ENCODE data around the gene ADAMTS9.

Gene ADAMTS9

DNA sequence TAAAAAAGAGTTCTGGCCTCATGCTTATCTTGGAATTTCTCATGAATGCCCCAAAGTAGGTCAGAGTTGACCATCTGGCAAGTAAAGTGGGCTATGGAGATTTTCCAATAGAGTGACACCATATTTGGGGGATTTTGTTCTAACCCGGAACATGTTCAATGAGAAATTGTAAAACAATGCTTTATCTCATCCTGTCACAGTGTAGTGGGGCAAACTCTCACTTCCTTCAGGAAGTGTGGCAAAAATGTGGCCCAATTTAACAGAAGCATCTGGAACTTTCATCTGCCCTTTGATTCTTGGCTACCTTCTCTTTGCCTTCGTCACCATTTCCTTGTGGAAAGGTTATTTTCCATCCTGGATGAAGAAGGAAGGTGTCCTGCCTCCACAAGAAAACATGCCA is 70.8 kb downstream of the ADAMTS9 start:
- no peak for DNase-seq

- no peak for DNase-seq
Observed at GRCh38 chr3:64612916-64613526, 74.8 kb downstream of the ADAMTS9 start.

GRCh38 chr3:64612082-64612860 is 75.5 kb downstream of the ADAMTS9 start:
- no peak for DNase-seq

DNA sequence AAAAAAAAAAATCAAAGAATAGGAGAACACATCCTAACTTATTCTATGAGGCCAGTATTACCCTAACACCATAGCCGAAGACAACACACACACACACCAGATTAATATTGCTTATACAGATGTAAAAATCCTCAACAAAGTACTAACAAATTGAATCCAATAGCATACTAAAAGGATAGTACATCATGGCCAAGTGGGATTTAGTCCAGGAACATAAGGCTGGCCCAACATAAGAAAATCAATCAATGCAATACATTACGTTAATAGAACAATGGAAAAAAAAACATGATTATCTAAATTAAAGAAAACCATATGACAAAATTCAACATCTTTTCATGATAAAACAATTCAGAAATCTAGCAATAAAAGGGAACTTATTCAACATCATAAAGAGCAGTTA is 79.1 kb downstream of the ADAMTS9 start:
- no peak for DNase-seq

- DNase-seq = no peak
Observed at GRCh38 chr3:64607032-64607551, 80.7 kb downstream of the ADAMTS9 start.

- no peak for DNase-seq
Observed at GRCh38 chr3:64604313-64604712, 83.5 kb downstream of the ADAMTS9 start.

DNA sequence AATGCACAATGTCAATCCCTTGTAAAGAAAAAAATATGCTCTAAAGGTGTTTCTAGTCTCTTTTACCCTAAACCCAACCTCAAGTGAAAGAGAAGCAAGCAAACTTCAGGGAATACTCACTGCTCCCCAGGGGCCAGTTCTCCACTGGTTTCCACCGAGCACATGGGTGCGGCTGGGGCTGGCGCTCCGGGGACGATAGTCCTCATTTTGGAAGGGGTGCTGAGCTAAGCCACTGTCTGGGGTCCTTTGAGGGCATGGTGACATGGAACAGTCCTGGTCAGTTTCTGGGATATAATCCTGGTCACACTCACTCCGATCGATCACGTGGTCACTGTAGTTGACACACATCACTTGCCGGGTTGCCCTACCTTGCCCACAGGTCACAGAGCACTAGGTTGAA is 86.0 kb downstream of the ADAMTS9 start:
- DNase-seq = no peak

GRCh38 chr3:64600246-64600950 is 87.4 kb downstream of the ADAMTS9 start:
- DNase-seq = no peak

- no peak for DNase-seq
Observed at GRCh38 chr3:64599651-64600050, 88.1 kb downstream of the ADAMTS9 start.

- DNase-seq = no peak
Observed at GRCh38 chr3:64595253-64595694, 92.5 kb downstream of the ADAMTS9 start.

DNA sequence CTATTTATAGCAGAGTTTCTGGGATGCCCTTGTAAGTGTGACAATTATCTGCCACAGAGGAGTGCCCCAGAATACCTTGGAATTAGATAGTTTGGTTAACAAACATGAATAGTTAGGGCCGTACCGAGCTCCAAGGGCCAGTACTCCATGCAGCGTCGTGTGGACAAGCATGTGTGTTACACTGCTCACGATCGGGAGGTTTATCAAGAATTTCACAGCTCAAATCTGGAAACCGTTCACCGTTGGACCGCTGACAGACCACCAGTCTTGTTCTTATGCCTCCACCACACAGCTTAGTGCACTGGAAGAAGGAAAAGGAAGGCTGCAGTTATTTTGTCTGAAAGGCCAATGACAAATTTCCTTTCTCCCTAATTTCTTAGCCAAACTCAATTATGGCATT is 93.7 kb downstream of the ADAMTS9 start:
- DNase-seq = no peak

GRCh38 chr3:64593350-64593749 is 94.5 kb downstream of the ADAMTS9 start:
- DNase-seq = no peak

DNA sequence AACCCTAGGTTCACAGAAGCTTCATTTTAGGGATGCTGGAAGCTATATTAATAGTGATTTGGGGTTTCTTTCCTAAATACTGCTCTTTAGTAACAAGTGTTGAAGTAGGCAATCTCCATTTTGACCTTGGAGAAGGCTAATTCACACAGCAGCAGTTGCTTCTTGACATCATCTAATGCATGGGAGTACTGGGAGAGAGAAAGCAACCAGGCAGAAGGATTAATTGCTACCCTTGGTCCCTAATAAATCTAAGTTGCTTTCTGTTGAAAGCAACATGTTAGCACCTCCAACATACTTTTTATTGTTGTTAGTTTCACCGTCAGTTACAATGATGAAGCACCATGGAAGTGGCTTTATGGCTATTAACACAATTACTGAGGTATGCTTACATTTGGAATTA is 96.2 kb downstream of the ADAMTS9 start:
- no peak for DNase-seq

- DNase-seq = no peak
Observed at GRCh38 chr3:64588380-64588779, 99.4 kb downstream of the ADAMTS9 start.

DNA sequence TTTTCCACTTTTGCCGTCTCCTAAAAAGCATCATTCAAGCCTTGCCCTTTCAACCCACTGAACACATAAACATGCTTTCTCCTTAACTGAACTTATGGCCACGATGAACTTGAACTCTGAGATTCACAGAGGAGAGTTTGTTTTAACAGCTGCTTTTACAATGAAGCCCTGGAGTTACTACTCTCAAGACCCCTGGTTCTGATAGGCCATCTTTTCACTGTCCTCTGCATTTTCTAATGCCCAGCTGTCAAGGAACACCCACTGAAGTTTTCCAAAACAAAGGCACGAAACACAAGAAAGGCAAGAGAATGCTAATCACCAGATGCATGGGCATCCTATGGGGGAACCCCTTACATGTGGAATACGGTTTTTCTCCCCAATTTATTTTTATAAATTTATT is 100.8 kb downstream of the ADAMTS9 start:
- no peak for DNase-seq

GRCh38 chr3:64584179-64584578 is 103.6 kb downstream of the ADAMTS9 start:
- no peak for DNase-seq

DNA sequence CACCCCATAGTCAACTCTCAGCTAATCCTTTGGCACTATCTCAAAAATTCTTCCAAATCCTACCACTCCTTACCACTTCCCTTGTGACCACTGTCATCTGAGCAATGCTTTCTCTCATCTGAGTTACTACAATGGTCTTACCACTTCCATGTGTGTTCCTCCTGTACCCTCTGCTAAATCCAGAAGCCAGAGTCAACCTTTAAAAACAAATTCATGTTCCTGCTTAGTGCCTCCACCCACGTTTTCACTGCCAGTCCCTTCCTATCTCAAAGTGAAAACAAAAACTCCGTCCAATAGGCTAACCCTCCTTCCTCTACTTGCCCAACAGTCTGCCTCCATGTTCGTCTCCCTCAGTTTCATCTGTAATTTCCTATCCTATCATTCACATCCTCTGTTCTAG is 109.0 kb downstream of the ADAMTS9 start:
- no peak for DNase-seq

GRCh38 chr3:64578062-64578770 is 109.6 kb downstream of the ADAMTS9 start:
- DNase-seq = no peak

DNA sequence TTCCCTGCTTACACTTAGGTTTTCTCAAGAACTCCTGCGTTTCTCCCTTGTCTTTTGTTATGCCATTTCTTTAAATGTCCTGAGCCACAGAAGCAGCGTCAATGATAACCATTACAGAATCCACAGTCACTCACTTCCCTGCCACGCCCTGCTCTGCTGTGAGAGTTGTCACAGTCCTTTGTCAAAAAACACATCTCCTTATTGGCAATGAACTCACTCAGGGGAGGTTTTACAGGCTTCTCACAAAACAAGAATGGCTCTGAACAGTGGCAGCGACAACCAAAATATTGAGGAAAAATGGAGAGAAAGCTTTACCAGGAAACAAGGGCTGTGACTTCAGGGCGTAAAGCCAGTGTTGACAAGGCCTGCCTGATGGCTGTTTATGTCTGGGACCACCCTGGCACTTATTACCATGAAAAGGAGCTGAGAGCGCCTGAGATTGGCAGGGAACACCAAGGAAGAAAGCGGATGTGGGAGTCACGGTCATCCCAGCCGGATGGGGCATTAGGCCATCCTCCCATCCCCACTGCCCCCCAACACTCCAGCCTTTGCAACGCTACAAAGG is 111.5 kb downstream of the ADAMTS9 start:
- no peak for DNase-seq

GRCh38 chr3:64575211-64575844 is 112.5 kb downstream of the ADAMTS9 start:
- DNase-seq = no peak

GRCh38 chr3:64574194-64574593 is 113.6 kb downstream of the ADAMTS9 start:
- DNase-seq = no peak

DNA sequence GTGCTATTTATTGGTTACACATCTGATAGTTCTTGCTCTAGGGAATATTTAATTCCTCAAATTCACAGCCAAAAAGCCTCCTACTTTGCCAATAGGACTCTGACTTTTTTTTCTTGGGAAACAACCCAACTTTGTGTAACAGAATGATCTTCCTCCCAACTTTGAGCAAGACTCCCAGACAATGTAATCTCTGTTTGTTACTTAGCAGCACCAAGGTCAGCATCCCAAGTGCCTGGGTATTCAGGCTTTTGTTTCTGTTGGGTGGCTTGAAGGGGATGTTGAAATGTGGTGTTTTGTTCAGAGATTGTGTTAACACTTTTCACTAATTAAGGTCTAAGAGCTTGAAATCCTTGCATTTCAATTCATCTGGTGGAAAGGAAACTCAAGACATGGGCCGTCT is 115.8 kb downstream of the ADAMTS9 start:
- no peak for DNase-seq
